Measurements from ENCODE around the gene TMF1. TPM values are rescaled to one million over a fixed set of nuclear protein-coding genes. Genes with fewer than 3 reads are reported as not detected.

The TMF1 gene
- total RNA-seq, 4 donors from 2014 or later: 15.5 to 53.2 (median 39.9) TPM

GRCh38 chr3:68987322-68987721 is 64.8 kb downstream of the TMF1 start:
- Histone ChIP-seq H3K4me1 (no peaks in the 10 kb centered on the region), H3K9me3 (no peaks in the 10 kb centered on the region), H3K27me3 (no peaks in the 10 kb centered on the region), H3K27ac (no peak overlapping the region), H3K36me3 (peaks cover 0 to 28% (median 13%) of the 10 kb centered on the region in 4 donors), H3K4me3 (no peak overlapping the region)
- in situ Hi-C loops (cut with MboI; ENCODE audit: low pct_ligation_motif_present in 1 of 4, low pct_unique_long_range_greater_than_20kb in 1 of 4, low sequenced_read_pairs in 3 of 4) (no loop called here), intact Hi-C loops (cut with DNase I; ENCODE audit: low total_unique reads) (no loop called here)
- DNase-seq: no peak
- 71 to 86% methylated on average over 4 to 6 of the region's 6 CpGs for WGBS, 2 donors (ENCODE audit: low coverage in 1 of 2)
- TF ChIP-seq CTCF (IDR thresholded peaks at IDR 0.05) (no peak), POLR2AphosphoS5 (IDR thresholded peaks at IDR 0.05) (no peak), EP300 (IDR thresholded peaks at IDR 0.05; ENCODE audit: low read depth) (no peak), POLR2A (IDR thresholded peaks at IDR 0.05) (no peak)

DNA sequence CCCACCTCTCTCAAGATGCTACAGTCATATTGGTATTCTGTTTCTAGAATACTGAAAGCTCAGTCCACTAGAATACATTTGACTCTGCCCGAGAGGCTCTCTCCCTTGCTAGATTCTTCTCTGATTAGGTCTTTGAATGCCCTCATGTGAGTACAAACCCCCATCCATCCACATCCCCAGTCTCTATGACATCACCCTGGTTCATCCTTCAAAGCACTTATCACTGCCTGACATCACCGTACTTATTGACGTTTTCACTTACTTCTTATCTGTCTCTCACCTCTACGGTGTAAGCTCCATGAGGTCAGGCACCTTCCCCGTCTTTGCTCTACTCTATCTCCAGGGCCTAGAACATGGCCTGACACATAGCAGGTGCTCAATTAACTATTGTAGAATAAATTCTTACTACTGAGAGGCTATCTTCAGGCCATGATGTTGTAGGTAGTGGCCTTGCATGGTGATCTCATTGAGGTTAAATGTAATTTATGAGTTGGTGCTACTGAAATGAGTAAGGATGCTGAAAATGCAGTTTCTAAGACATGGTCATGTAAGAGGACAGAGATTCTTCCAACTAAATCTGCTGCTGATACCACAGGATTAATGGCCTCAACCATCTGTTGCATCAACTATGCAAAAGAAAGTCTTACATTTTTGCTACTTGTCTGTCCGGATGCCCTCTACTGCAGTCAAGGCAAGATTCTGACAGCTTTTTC is 65.5 kb downstream of the TMF1 start:
- Histone ChIP-seq H3K27me3 (no peaks in the 10 kb centered on the region), H3K4me3 (no peak overlapping the region), H3K9me3 (no peaks in the 10 kb centered on the region), H3K27ac (no peak overlapping the region), H3K4me1 (no peaks in the 10 kb centered on the region), H3K36me3 (peaks cover 0 to 28% (median 13%) of the 10 kb centered on the region in 4 donors)
- TF ChIP-seq EP300 (IDR thresholded peaks at IDR 0.05; ENCODE audit: low read depth): no peak
- TF ChIP-seq POLR2A (IDR thresholded peaks at IDR 0.05): no peak
- TF ChIP-seq POLR2AphosphoS5 (IDR thresholded peaks at IDR 0.05): no peak
- no peak for TF ChIP-seq CTCF (IDR thresholded peaks at IDR 0.05)
- in situ Hi-C loops (cut with MboI; ENCODE audit: low pct_ligation_motif_present in 1 of 4, low pct_unique_long_range_greater_than_20kb in 1 of 4, low sequenced_read_pairs in 3 of 4) (no loop called here), intact Hi-C loops (cut with DNase I; ENCODE audit: low total_unique reads) (no loop called here)
- 96 to 100% methylated on average over 6 of the region's 6 CpGs for WGBS, 2 donors (ENCODE audit: low coverage in 1 of 2)
- no peak for DNase-seq

DNA sequence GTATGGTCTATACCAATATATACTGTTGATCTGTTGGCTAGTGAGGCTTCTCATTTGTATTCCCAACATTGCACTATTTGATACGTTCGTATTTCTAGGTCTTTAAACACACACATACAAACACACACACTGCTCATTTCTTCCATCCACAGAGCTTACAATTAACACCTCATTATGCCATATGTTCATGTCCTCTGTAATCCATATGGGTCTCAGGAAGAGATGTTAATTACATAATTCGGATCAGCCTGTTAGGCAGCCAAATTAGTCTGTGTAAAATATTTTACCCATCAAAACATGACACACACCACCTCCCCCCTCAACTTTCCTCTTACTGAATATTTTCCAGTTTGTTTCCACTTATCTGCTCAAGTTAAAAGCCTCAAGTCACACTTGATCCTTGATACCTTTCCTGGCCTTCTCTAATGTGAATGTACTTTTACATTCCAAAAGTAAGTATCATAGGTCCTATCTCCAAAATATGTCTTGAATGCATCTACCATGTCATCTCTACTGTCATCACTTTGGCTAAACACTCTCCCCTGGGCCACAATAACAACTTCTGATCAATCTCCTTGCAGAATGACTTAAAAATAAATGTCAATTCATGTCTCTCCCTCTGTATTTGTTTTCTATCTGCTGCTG is 66.9 kb downstream of the TMF1 start:
- in situ Hi-C loops (cut with MboI; ENCODE audit: low pct_ligation_motif_present in 1 of 4, low pct_unique_long_range_greater_than_20kb in 1 of 4, low sequenced_read_pairs in 3 of 4): no loop called here
- H3K4me3 ChIP-seq: no peak overlapping the region
- 55 to 100% methylated on average over 1 to 3 of the region's 3 CpGs for WGBS, 2 donors (ENCODE audit: low coverage in 1 of 2)
- H3K27me3 ChIP-seq: no peaks in the 10 kb centered on the region
- no peaks in the 10 kb centered on the region for H3K4me1 ChIP-seq
- peaks cover 0 to 33% (median 14%) of the 10 kb centered on the region in 4 donors for H3K36me3 ChIP-seq
- no peak for TF ChIP-seq POLR2A (IDR thresholded peaks at IDR 0.05)
- H3K9me3 ChIP-seq: no peaks in the 10 kb centered on the region
- intact Hi-C loops (cut with DNase I; ENCODE audit: low total_unique reads): no loop called here
- H3K27ac ChIP-seq: no peak overlapping the region
- DNase-seq: no peak

GRCh38 chr3:68984011-68984530 is 68.1 kb downstream of the TMF1 start:
- TF ChIP-seq EP300 (IDR thresholded peaks at IDR 0.05; ENCODE audit: low read depth): no peak
- no peak for TF ChIP-seq POLR2A (IDR thresholded peaks at IDR 0.05)
- no peak for TF ChIP-seq CTCF (IDR thresholded peaks at IDR 0.05)
- no peak for TF ChIP-seq POLR2AphosphoS5 (IDR thresholded peaks at IDR 0.05)
- Histone ChIP-seq H3K4me3 (no peak overlapping the region), H3K4me1 (no peaks in the 10 kb centered on the region), H3K27ac (no peak overlapping the region), H3K9me3 (no peaks in the 10 kb centered on the region), H3K36me3 (peaks cover 0 to 44% (median 17%) of the 10 kb centered on the region in 4 donors), H3K27me3 (no peaks in the 10 kb centered on the region)
- no peak for DNase-seq
- 60 to 85% methylated on average over 3 to 5 of the region's 5 CpGs for WGBS, 2 donors (ENCODE audit: low coverage in 1 of 2)
- intact Hi-C loops (cut with DNase I; ENCODE audit: low total_unique reads): no loop called here
- in situ Hi-C loops (cut with MboI; ENCODE audit: low pct_ligation_motif_present in 1 of 4, low pct_unique_long_range_greater_than_20kb in 1 of 4, low sequenced_read_pairs in 3 of 4): no loop called here

Data from transverse colon (tissue), 4 donors.